WTC11 (cell line): ENCODE measurements around the gene COL1A1. TPM values are rescaled to one million over a fixed set of nuclear protein-coding genes. Genes with fewer than 3 reads are reported as not detected.
A peak's percentile ranks its signal among the peaks of the same experiment; 100 is the strongest.

Experiments used
- ATAC-seq: fragments of 200-7000 bp; cut with Tn5 transposase; 2 replicates; pipeline ENCODE4 v1.10.0; 2021; ENCODE audit warnings: mild to moderate bottlenecking, moderate library complexity
- CTCF ChIA-PET: fragments of 300-600 bp; sonication (Branson Sonifier 250); formaldehyde crosslinking; loops from one replicate; lab custom pipeline; 2021; ENCODE audit warnings: antibody characterized with exemption; lab: Charles Lee
- POLR2A ChIA-PET: fragments of 350-600 bp; sonication (Branson Sonifier 250); formaldehyde crosslinking; loops from one replicate; lab custom pipeline; 2021; ENCODE audit warnings: antibody characterized with exemption; lab: Charles Lee
- DNase-seq: peaks from one replicate; pipeline ENCODE4 v3.0.0; 2021; ENCODE audit warnings: low spot score
- H3K27ac Mint-ChIP-seq: 2 replicates; pipeline ENCODE4 v1.8.0; 2021; ENCODE audit warnings: mixed read lengths
- H3K27me3 Mint-ChIP-seq: 2 replicates; pipeline ENCODE4 v1.8.0; 2021; ENCODE audit warnings: low read depth, mild to moderate bottlenecking, moderate library complexity, mixed read lengths
- H3K36me3 Mint-ChIP-seq: 2 replicates; pipeline ENCODE4 v1.8.0; 2021; ENCODE audit warnings: mixed read lengths
- H3K4me1 Mint-ChIP-seq: 2 replicates; pipeline ENCODE4 v1.8.0; 2022; ENCODE audit warnings: mixed read lengths
- H3K4me3 Mint-ChIP-seq: 2 replicates; pipeline ENCODE4 v1.8.0; 2021; ENCODE audit warnings: mild to moderate bottlenecking, moderate library complexity, mixed read lengths
- H3K9me3 Mint-ChIP-seq: 2 replicates; pipeline ENCODE4 v1.8.0; 2021; ENCODE audit warnings: mixed read lengths
- ARID4B ChIP-seq: sonication (generic); formaldehyde crosslinking; IDR thresholded peaks from 2 replicates; pipeline ENCODE4 v1.8.0; 2023; ENCODE audit warnings: missing genetic modification reagents, mild to moderate bottlenecking, borderline replicate concordance
- CREM ChIP-seq: sonication (generic); formaldehyde crosslinking; IDR thresholded peaks from 2 replicates; pipeline ENCODE4 v1.8.1; 2022; ENCODE audit warnings: mild to moderate bottlenecking, missing genetic modification reagents, moderate library complexity
- ETV6 ChIP-seq: sonication (generic); formaldehyde crosslinking; IDR thresholded peaks from 2 replicates; pipeline ENCODE4 v1.8.1; 2022; ENCODE audit warnings: mild to moderate bottlenecking, missing genetic modification reagents
- GABPB1 ChIP-seq: sonication (generic); formaldehyde crosslinking; IDR thresholded peaks from 2 replicates; pipeline ENCODE4 v1.8.1; 2023; ENCODE audit warnings: mild to moderate bottlenecking, missing genetic modification reagents
- MAX ChIP-seq: sonication (generic); formaldehyde crosslinking; IDR thresholded peaks from 2 replicates; pipeline ENCODE4 v1.8.0; 2022; ENCODE audit warnings: mild to moderate bottlenecking, missing genetic modification reagents
- NR1H2 ChIP-seq: sonication (generic); formaldehyde crosslinking; IDR thresholded peaks from 2 replicates; pipeline ENCODE4 v1.9.0; 2021; ENCODE audit warnings: mild to moderate bottlenecking, moderate library complexity, missing genetic modification reagents
- PRDM15 ChIP-seq: sonication (generic); formaldehyde crosslinking; IDR thresholded peaks from 2 replicates; pipeline ENCODE4 v1.8.0; 2022; ENCODE audit warnings: missing genetic modification reagents
- RELA ChIP-seq: sonication (generic); formaldehyde crosslinking; IDR thresholded peaks from 2 replicates; pipeline ENCODE4 v1.8.1; 2022; ENCODE audit warnings: missing genetic modification reagents, mild to moderate bottlenecking, borderline replicate concordance
- ZNF263 ChIP-seq: sonication (generic); formaldehyde crosslinking; IDR thresholded peaks from 2 replicates; pipeline ENCODE4 v1.8.1; 2022; ENCODE audit warnings: low read depth, mild to moderate bottlenecking, moderate library complexity, missing genetic modification reagents
- ZNF423 ChIP-seq: fragments of 250-450 bp; sonication (Bioruptor Pico); IDR thresholded peaks from 2 replicates; pipeline ENCODE4 v2.1.2; 2022; ENCODE audit warnings: mild to moderate bottlenecking, moderate library complexity
- ZNF512 ChIP-seq: sonication (generic); formaldehyde crosslinking; IDR thresholded peaks from 2 replicates; pipeline ENCODE4 v1.8.1; 2022; ENCODE audit warnings: missing genetic modification reagents, borderline replicate concordance
- total RNA-seq: library from RNA; stranded (reverse); gene quantifications from 3 replicates; pipeline ENCODE4 v1.2.3, GENCODE V29; 2021
- TF ChIP-seq, protein P1 (sequence below): sonication (generic); formaldehyde crosslinking; IDR thresholded peaks from 2 replicates; pipeline ENCODE4 v1.8.1; 2023; ENCODE audit warnings: mild to moderate bottlenecking, missing genetic modification reagents, moderate library complexity
- TF ChIP-seq, protein P2 (sequence below): sonication (generic); formaldehyde crosslinking; IDR thresholded peaks from 2 replicates; pipeline ENCODE4 v1.8.1; 2023; ENCODE audit warnings: mild to moderate bottlenecking, missing genetic modification reagents

COL1A1 gene
- total RNA-seq, 1 experiment from 2014 or later = 52.1 TPM

GRCh38 chr17:50183421-50183994, 17.9 kb downstream of the COL1A1 start:
- no peak for TF ChIP-seq ARID4B
- TF ChIP-seq MAX = no peak
- TF ChIP-seq RELA (CRISPR knock-in tag) = no peak
- no peak for TF ChIP-seq GABPB1
- TF ChIP-seq, protein P1, sequence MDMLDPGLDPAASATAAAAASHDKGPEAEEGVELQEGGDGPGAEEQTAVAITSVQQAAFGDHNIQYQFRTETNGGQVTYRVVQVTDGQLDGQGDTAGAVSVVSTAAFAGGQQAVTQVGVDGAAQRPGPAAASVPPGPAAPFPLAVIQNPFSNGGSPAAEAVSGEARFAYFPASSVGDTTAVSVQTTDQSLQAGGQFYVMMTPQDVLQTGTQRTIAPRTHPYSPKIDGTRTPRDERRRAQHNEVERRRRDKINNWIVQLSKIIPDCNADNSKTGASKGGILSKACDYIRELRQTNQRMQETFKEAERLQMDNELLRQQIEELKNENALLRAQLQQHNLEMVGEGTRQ (CRISPR knock-in tag) = no peak
- TF ChIP-seq NR1H2 (CRISPR knock-in tag) = no peak
- TF ChIP-seq PRDM15 (CRISPR knock-in tag) = no peak
- TF ChIP-seq ETV6 (CRISPR knock-in tag) = no peak
- no peak for TF ChIP-seq ZNF263 (CRISPR knock-in tag)
- no peak for TF ChIP-seq CREM (CRISPR knock-in tag)
- ATAC-seq (no peak; the same call in 1 of the 2 replicates), DNase-seq (no peak)
- ChIA-PET CTCF (interaction anchor here (0.8 to 1.9 kb wide), 5 partner anchors 14 to 91 kb away, joined by 3 to 5 read pairs (median 4); partner anchors contain the start of gene TMEM92), POLR2A (no interaction called here)
- Mint-ChIP-seq H3K9me3 (no peaks in the 10 kb centered on the region), H3K27me3 (peaks cover 3% of the 10 kb centered on the region; the same call in 1 of the 2 replicates), H3K4me1 (peaks cover 36% of the 10 kb centered on the region), H3K27ac (no peak overlapping the region), H3K36me3 (peaks cover 15% of the 10 kb centered on the region), H3K4me3 (peak overlapping the region; percentile 10)

DNA sequence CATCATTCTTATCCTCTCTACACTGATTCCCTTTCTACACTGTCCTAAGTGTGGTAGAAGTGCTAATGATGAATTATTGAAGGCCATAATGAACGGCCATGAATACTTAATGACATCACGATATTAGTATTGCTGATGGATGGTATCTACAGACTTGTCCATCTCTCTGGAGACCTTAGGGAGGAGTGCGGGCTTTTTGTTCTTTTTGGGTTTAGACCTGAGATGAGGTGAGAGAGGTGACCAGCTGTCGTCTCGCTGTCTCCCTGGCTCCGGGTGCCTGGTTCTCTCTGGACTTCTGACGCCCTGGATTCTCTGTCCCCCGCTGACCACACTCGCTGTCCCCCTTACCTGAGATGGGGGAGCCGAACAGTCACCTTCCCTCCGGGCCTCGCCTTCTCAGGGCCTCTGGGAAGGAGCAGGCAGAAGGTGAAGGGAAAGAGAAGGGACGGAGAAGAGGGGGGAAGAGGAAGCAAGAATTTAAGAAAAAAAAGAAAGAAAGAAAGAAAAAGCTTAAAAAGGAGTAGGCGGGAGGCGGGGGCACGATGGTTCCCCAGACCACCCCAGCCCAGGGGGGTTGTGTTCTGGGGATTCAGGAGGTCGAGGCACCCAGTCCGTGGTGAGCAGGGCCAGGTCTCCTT, 18.5 kb downstream of the COL1A1 start:
- H3K9me3 Mint-ChIP-seq = no peaks in the 10 kb centered on the region
- DNase-seq (no peak), ATAC-seq (no peak)
- TF ChIP-seq ZNF423 (CRISPR knock-in tag) = no peak
- TF ChIP-seq, protein P2, sequence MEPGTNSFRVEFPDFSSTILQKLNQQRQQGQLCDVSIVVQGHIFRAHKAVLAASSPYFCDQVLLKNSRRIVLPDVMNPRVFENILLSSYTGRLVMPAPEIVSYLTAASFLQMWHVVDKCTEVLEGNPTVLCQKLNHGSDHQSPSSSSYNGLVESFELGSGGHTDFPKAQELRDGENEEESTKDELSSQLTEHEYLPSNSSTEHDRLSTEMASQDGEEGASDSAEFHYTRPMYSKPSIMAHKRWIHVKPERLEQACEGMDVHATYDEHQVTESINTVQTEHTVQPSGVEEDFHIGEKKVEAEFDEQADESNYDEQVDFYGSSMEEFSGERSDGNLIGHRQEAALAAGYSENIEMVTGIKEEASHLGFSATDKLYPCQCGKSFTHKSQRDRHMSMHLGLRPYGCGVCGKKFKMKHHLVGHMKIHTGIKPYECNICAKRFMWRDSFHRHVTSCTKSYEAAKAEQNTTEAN (CRISPR knock-in tag) = no peak
- 0 out of 2 replicates have a peak, but pooled peaks have one; percentile 51 for TF ChIP-seq ZNF512 (CRISPR knock-in tag)
- no peak overlapping the region for H3K4me3 Mint-ChIP-seq
- ChIA-PET POLR2A (no interaction called here), CTCF (interaction anchor here (0.8 to 1.9 kb wide), 5 partner anchors 14 to 91 kb away, joined by 3 to 5 read pairs (median 4); partner anchors contain the start of gene TMEM92)
- H3K27me3 Mint-ChIP-seq = peaks cover 3% of the 10 kb centered on the region; the same call in 1 of the 2 replicates
- peaks cover 42% of the 10 kb centered on the region for H3K4me1 Mint-ChIP-seq
- peaks cover 14% of the 10 kb centered on the region for H3K36me3 Mint-ChIP-seq
- H3K27ac Mint-ChIP-seq = no peak overlapping the region
